ENCODE data around the gene THOC6.
"Not testable (repeated sequence)": the region's sequence is repeated elsewhere in the genome, so short reads cannot be mapped to it uniquely, and the experiment has no call there.

THOC6 gene

GRCh38 chr16:3075946-3076345 is 52.1 kb downstream of the THOC6 start:
- not testable (repeated sequence) for DNase-seq

GRCh38 chr16:3076577-3076976 is 52.7 kb downstream of the THOC6 start:
- DNase-seq, result no peak
